Measurements from ENCODE around the gene PALMD.

DNA sequence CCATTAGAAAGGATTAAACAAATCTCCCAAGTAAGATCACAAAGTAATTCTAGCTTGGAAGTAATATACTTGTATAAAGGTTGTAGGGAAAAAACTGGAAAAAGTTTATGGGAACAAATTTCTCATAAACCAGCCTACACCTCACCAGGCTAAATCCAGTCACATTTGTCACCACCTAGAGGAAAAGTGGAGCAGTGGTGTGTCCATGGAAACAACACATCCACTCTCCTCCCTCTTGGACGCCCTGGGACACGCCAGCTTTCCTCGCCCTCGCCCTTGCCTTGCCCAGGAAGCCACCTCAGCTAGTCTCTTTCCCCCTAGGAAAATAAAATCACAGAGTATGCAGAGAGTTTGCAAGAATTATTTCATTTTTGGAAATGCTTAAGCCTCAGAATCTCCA is 2.2 kb downstream of the PALMD start:
- TF ChIP-seq ZBTB7A (IDR thresholded peaks at IDR 0.05; ENCODE audit: low read depth): no peak
- TF ChIP-seq RAD21 (IDR thresholded peaks at IDR 0.05; ENCODE audit: low read depth): peak; percentile 35; the same call in 1 of the 2 replicates
- TF ChIP-seq, protein P1, sequence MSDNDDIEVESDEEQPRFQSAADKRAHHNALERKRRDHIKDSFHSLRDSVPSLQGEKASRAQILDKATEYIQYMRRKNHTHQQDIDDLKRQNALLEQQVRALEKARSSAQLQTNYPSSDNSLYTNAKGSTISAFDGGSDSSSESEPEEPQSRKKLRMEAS (IDR thresholded peaks at IDR 0.05): no peak
- TF ChIP-seq, protein P2, sequence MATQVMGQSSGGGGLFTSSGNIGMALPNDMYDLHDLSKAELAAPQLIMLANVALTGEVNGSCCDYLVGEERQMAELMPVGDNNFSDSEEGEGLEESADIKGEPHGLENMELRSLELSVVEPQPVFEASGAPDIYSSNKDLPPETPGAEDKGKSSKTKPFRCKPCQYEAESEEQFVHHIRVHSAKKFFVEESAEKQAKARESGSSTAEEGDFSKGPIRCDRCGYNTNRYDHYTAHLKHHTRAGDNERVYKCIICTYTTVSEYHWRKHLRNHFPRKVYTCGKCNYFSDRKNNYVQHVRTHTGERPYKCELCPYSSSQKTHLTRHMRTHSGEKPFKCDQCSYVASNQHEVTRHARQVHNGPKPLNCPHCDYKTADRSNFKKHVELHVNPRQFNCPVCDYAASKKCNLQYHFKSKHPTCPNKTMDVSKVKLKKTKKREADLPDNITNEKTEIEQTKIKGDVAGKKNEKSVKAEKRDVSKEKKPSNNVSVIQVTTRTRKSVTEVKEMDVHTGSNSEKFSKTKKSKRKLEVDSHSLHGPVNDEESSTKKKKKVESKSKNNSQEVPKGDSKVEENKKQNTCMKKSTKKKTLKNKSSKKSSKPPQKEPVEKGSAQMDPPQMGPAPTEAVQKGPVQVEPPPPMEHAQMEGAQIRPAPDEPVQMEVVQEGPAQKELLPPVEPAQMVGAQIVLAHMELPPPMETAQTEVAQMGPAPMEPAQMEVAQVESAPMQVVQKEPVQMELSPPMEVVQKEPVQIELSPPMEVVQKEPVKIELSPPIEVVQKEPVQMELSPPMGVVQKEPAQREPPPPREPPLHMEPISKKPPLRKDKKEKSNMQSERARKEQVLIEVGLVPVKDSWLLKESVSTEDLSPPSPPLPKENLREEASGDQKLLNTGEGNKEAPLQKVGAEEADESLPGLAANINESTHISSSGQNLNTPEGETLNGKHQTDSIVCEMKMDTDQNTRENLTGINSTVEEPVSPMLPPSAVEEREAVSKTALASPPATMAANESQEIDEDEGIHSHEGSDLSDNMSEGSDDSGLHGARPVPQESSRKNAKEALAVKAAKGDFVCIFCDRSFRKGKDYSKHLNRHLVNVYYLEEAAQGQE (IDR thresholded peaks at IDR 0.05; ENCODE audit: low read depth): no peak
- no peak for TF ChIP-seq CEBPB (IDR thresholded peaks at IDR 0.05)
- no peak for TF ChIP-seq TEAD4 (IDR thresholded peaks at IDR 0.05)
- TF ChIP-seq NFIC (IDR thresholded peaks at IDR 0.05): no peak
- no peak for TF ChIP-seq EP300 (IDR thresholded peaks at IDR 0.05; ENCODE audit: borderline replicate concordance)
